Measurements from ENCODE around the gene SLC22A2.

SLC22A2 gene

GRCh38 chr6:160270347-160270746 is 11.7 kb upstream of the SLC22A2 start:
- no peak overlapping the region for H3K18ac ChIP-seq (ENCODE audit: low read depth in 1 of 2, low read length in 2 of 2)
- H3K27ac ChIP-seq (ENCODE audit: low read length, poor library complexity, severe bottlenecking) = no peak overlapping the region
- H3K79me1 ChIP-seq (replicated peaks; ENCODE audit: low read length, poor library complexity, severe bottlenecking) = no peaks in the 10 kb centered on the region
- H2BK12ac ChIP-seq (ENCODE audit: low read length in 2 of 2) = no peak overlapping the region
- H2AK5ac ChIP-seq (ENCODE audit: low read length, severe bottlenecking) = no peak overlapping the region
- no peak overlapping the region for H3K14ac ChIP-seq (ENCODE audit: low read length in 2 of 2)
- DNase-seq = no peak
- H3K4me3 ChIP-seq (ENCODE audit: insufficient read depth in 1 of 2, low read depth in 1 of 2, low read length in 2 of 2) = no peak overlapping the region
- H3K9me3 ChIP-seq (ENCODE audit: control insufficient read depth, low read length) = no peaks in the 10 kb centered on the region
- H2BK120ac ChIP-seq (ENCODE audit: low read depth, low read length) = no peak overlapping the region
- no peak overlapping the region for H3K9ac ChIP-seq (ENCODE audit: low read length)
- H3K4me1 ChIP-seq (ENCODE audit: control insufficient read depth, insufficient read depth, low read depth, low read length) = no peaks in the 10 kb centered on the region
- no peak overlapping the region for H2AFZ ChIP-seq (ENCODE audit: low read depth, low read length)
- no peak overlapping the region for H2BK5ac ChIP-seq (ENCODE audit: low read depth, low read length, poor library complexity, severe bottlenecking)
- H3K4ac ChIP-seq (ENCODE audit: low read depth in 1 of 2, low read length in 2 of 2) = no peak overlapping the region
- H2BK15ac ChIP-seq (ENCODE audit: low read depth, poor library complexity, severe bottlenecking) = no peak overlapping the region
- no peaks in the 10 kb centered on the region for H3K27me3 ChIP-seq (ENCODE audit: control insufficient read depth in 1 of 2, insufficient read depth in 1 of 2, low read length in 2 of 2)
- H4K8ac ChIP-seq (ENCODE audit: low read length) = no peak overlapping the region
- H3K36me3 ChIP-seq (ENCODE audit: control insufficient read depth in 1 of 2, insufficient read depth in 2 of 2, low read depth in 1 of 2, low read length in 2 of 2) = no peaks in the 10 kb centered on the region
- H3K23ac ChIP-seq (ENCODE audit: low read length in 2 of 2) = no peak overlapping the region
- 68% methylated on average over 6 of the region's 6 CpGs for WGBS
- H4K91ac ChIP-seq (ENCODE audit: low read length) = no peak overlapping the region
- no peak overlapping the region for H3K4me2 ChIP-seq (ENCODE audit: low read length, poor library complexity, severe bottlenecking)

GRCh38 chr6:160269771-160270170 is 11.2 kb upstream of the SLC22A2 start:
- H3K4me1 ChIP-seq (ENCODE audit: control insufficient read depth, insufficient read depth, low read depth, low read length) = no peaks in the 10 kb centered on the region
- no peaks in the 10 kb centered on the region for H3K79me1 ChIP-seq (replicated peaks; ENCODE audit: low read length, poor library complexity, severe bottlenecking)
- H2BK120ac ChIP-seq (ENCODE audit: low read depth, low read length) = no peak overlapping the region
- H3K18ac ChIP-seq (ENCODE audit: low read depth in 1 of 2, low read length in 2 of 2) = no peak overlapping the region
- H2BK5ac ChIP-seq (ENCODE audit: low read depth, low read length, poor library complexity, severe bottlenecking) = no peak overlapping the region
- H3K14ac ChIP-seq (ENCODE audit: low read length in 2 of 2) = no peak overlapping the region
- no peak overlapping the region for H2AK5ac ChIP-seq (ENCODE audit: low read length, severe bottlenecking)
- H2BK15ac ChIP-seq (ENCODE audit: low read depth, poor library complexity, severe bottlenecking) = no peak overlapping the region
- no peak for DNase-seq
- H4K91ac ChIP-seq (ENCODE audit: low read length) = no peak overlapping the region
- no peaks in the 10 kb centered on the region for H3K9me3 ChIP-seq (ENCODE audit: control insufficient read depth, low read length)
- H3K27me3 ChIP-seq (ENCODE audit: control insufficient read depth in 1 of 2, insufficient read depth in 1 of 2, low read length in 2 of 2) = no peaks in the 10 kb centered on the region
- no peak overlapping the region for H3K4ac ChIP-seq (ENCODE audit: low read depth in 1 of 2, low read length in 2 of 2)
- 81% methylated on average over 3 of the region's 3 CpGs for WGBS
- no peak overlapping the region for H3K4me3 ChIP-seq (ENCODE audit: insufficient read depth in 1 of 2, low read depth in 1 of 2, low read length in 2 of 2)
- H4K8ac ChIP-seq (ENCODE audit: low read length) = no peak overlapping the region
- H3K9ac ChIP-seq (ENCODE audit: low read length) = no peak overlapping the region
- H3K23ac ChIP-seq (ENCODE audit: low read length in 2 of 2) = no peak overlapping the region
- no peak overlapping the region for H2AFZ ChIP-seq (ENCODE audit: low read depth, low read length)
- H3K4me2 ChIP-seq (ENCODE audit: low read length, poor library complexity, severe bottlenecking) = no peak overlapping the region
- no peaks in the 10 kb centered on the region for H3K36me3 ChIP-seq (ENCODE audit: control insufficient read depth in 1 of 2, insufficient read depth in 2 of 2, low read depth in 1 of 2, low read length in 2 of 2)
- no peak overlapping the region for H3K27ac ChIP-seq (ENCODE audit: low read length, poor library complexity, severe bottlenecking)
- H2BK12ac ChIP-seq (ENCODE audit: low read length in 2 of 2) = no peak overlapping the region

- DNase-seq = no peak
- no peak overlapping the region for H3K9ac ChIP-seq (ENCODE audit: low read length)
These were observed 10.5 kb upstream of the SLC22A2 start for GRCh38 chr6:160269023-160269521.

GRCh38 chr6:160267102-160267501 is 8.5 kb upstream of the SLC22A2 start:
- Histone ChIP-seq H2BK120ac (ENCODE audit: low read depth, low read length) (no peak overlapping the region), H3K18ac (ENCODE audit: low read depth in 1 of 2, low read length in 2 of 2) (no peak overlapping the region), H2AK5ac (ENCODE audit: low read length, severe bottlenecking) (no peak overlapping the region), H2AFZ (ENCODE audit: low read depth, low read length) (no peak overlapping the region), H3K79me1 (replicated peaks; ENCODE audit: low read length, poor library complexity, severe bottlenecking) (no peaks in the 10 kb centered on the region), H3K36me3 (ENCODE audit: control insufficient read depth in 1 of 2, insufficient read depth in 2 of 2, low read depth in 1 of 2, low read length in 2 of 2) (no peaks in the 10 kb centered on the region), H3K9ac (ENCODE audit: low read length) (no peak overlapping the region), H3K27ac (ENCODE audit: low read length, poor library complexity, severe bottlenecking) (no peak overlapping the region), H3K23ac (ENCODE audit: low read length in 2 of 2) (no peak overlapping the region), H2BK5ac (ENCODE audit: low read depth, low read length, poor library complexity, severe bottlenecking) (no peak overlapping the region), H3K9me3 (ENCODE audit: control insufficient read depth, low read length) (no peaks in the 10 kb centered on the region), H2BK15ac (ENCODE audit: low read depth, poor library complexity, severe bottlenecking) (no peak overlapping the region), H2BK12ac (ENCODE audit: low read length in 2 of 2) (no peak overlapping the region), H3K4me1 (ENCODE audit: control insufficient read depth, insufficient read depth, low read depth, low read length) (peaks cover 2% of the 10 kb centered on the region), H3K4me2 (ENCODE audit: low read length, poor library complexity, severe bottlenecking) (no peak overlapping the region), H3K4me3 (ENCODE audit: insufficient read depth in 1 of 2, low read depth in 1 of 2, low read length in 2 of 2) (no peak overlapping the region), H3K4ac (ENCODE audit: low read depth in 1 of 2, low read length in 2 of 2) (no peak overlapping the region), H3K27me3 (ENCODE audit: control insufficient read depth in 1 of 2, insufficient read depth in 1 of 2, low read length in 2 of 2) (no peaks in the 10 kb centered on the region), H4K8ac (ENCODE audit: low read length) (no peak overlapping the region), H3K14ac (ENCODE audit: low read length in 2 of 2) (no peak overlapping the region), H4K91ac (ENCODE audit: low read length) (no peak overlapping the region)
- no peak for DNase-seq
- WGBS = 82% methylated on average over 6 of the region's 6 CpGs

More at GRCh38 chr6:160269023-160269521, 10.5 kb upstream of the SLC22A2 start:
- Histone ChIP-seq H4K91ac (ENCODE audit: low read length) (no peak overlapping the region), H3K14ac (ENCODE audit: low read length in 2 of 2) (no peak overlapping the region), H2AFZ (ENCODE audit: low read depth, low read length) (no peak overlapping the region), H3K4ac (ENCODE audit: low read depth in 1 of 2, low read length in 2 of 2) (no peak overlapping the region), H3K79me1 (replicated peaks; ENCODE audit: low read length, poor library complexity, severe bottlenecking) (no peaks in the 10 kb centered on the region), H3K23ac (ENCODE audit: low read length in 2 of 2) (no peak overlapping the region), H3K4me1 (ENCODE audit: control insufficient read depth, insufficient read depth, low read depth, low read length) (no peaks in the 10 kb centered on the region), H3K4me3 (ENCODE audit: insufficient read depth in 1 of 2, low read depth in 1 of 2, low read length in 2 of 2) (no peak overlapping the region), H2AK5ac (ENCODE audit: low read length, severe bottlenecking) (no peak overlapping the region), H2BK12ac (ENCODE audit: low read length in 2 of 2) (no peak overlapping the region), H3K4me2 (ENCODE audit: low read length, poor library complexity, severe bottlenecking) (no peak overlapping the region), H3K9me3 (ENCODE audit: control insufficient read depth, low read length) (no peaks in the 10 kb centered on the region), H3K27me3 (ENCODE audit: control insufficient read depth in 1 of 2, insufficient read depth in 1 of 2, low read length in 2 of 2) (no peaks in the 10 kb centered on the region), H4K8ac (ENCODE audit: low read length) (no peak overlapping the region), H3K27ac (ENCODE audit: low read length, poor library complexity, severe bottlenecking) (no peak overlapping the region), H2BK120ac (ENCODE audit: low read depth, low read length) (no peak overlapping the region), H2BK15ac (ENCODE audit: low read depth, poor library complexity, severe bottlenecking) (no peak overlapping the region), H3K18ac (ENCODE audit: low read depth in 1 of 2, low read length in 2 of 2) (no peak overlapping the region), H3K36me3 (ENCODE audit: control insufficient read depth in 1 of 2, insufficient read depth in 2 of 2, low read depth in 1 of 2, low read length in 2 of 2) (no peaks in the 10 kb centered on the region), H2BK5ac (ENCODE audit: low read depth, low read length, poor library complexity, severe bottlenecking) (no peak overlapping the region)
- 71% methylated on average over 4 of the region's 4 CpGs for WGBS
